Thyroid gland (tissue), 4 donors: Measurements from ENCODE around the gene RTN4IP1. TPM values are rescaled to one million over a fixed set of nuclear protein-coding genes. Genes with fewer than 3 reads are reported as not detected.

Source experiments
- DNase-seq, 2 donors: peaks; one replicate each; pipeline ENCODE4 v3.0.0-alpha.2; 2019
- H3K27ac ChIP-seq, 3 donors: fragments of 200-600 bp; sonication (generic); 1 replicate in 2 of 3; 2 replicates in 1 of 3; pipeline ENCODE4 v1.5.1; 2016 to 2019; ENCODE audit warnings: mild to moderate bottlenecking in 1 of 3, moderate library complexity in 1 of 3
- H3K27me3 ChIP-seq: fragments of 200-600 bp; sonication (generic); one replicate; pipeline ENCODE4 v1.5.1; 2019
- H3K36me3 ChIP-seq, 2 donors: fragments of 200-600 bp; sonication (generic); one replicate each; pipeline ENCODE4 v1.5.1; 2016 to 2019
- H3K4me1 ChIP-seq, 2 donors: fragments of 200-600 bp; sonication (generic); one replicate each; pipeline ENCODE4 v1.5.1; 2017 to 2019
- H3K4me3 ChIP-seq, 3 donors: fragments of 200-600 bp; sonication (generic); replicated peaks in 1 of 3; 1 replicate in 2 of 3; 2 replicates in 1 of 3; pipeline ENCODE4 v1.5.1; 2016; ENCODE audit warnings: mild to moderate bottlenecking in 1 of 3
- H3K9me3 ChIP-seq: fragments of 200-600 bp; sonication (generic); one replicate; pipeline ENCODE4 v1.5.1; 2017
- CTCF ChIP-seq, 6 experiments: fragments of 200-600 bp in 3 of 6; fragments of 450-650 bp in 3 of 6; sonication (generic) in 3 of 6; IDR thresholded peaks; one replicate each; pipeline ENCODE4 v1.5.1; 2016 to 2019; ENCODE audit warnings: antibody characterized with exemption in 6 of 6, mild to moderate bottlenecking in 2 of 6, inconsistent platforms in 1 of 6, moderate library complexity in 1 of 6
- POLR2A ChIP-seq, 2 donors: fragments of 450-650 bp; IDR thresholded peaks; one replicate each; pipeline ENCODE4 v1.6.1; 2017; ENCODE audit warnings: antibody characterized with exemption in 2 of 2, mild to moderate bottlenecking in 2 of 2, moderate library complexity in 1 of 2
- WGBS, 2 donors: methylation state at CpG; one replicate each; pipeline ENCODE4 v1.1.5; 2017; 5-methylcytosine and 5-hydroxymethylcytosine counted together
- intact Hi-C: fragments of 100-400 bp; cut with DNase I; formaldehyde crosslinking; loops from one replicate; pipeline ENCODE4 v1.15.1; 2023
- total RNA-seq, 4 donors: library from RNA; depleted of rRNA; stranded (reverse); fragments of >200 nt; gene quantifications; one replicate each; pipeline ENCODE4 v1.2.3, GENCODE V29; 2016

Gene RTN4IP1
- total RNA-seq, 4 donors from 2014 or later = 3.6 to 10.9 (median 8.6) TPM

- H3K36me3 ChIP-seq = no peaks in the 10 kb centered on the region
- intact Hi-C loops = no loop called here
Observed at GRCh38 chr6:106547601-106548453, 81.5 kb downstream of the RTN4IP1 start.

GRCh38 chr6:106546691-106547414, 82.4 kb downstream of the RTN4IP1 start:
- Histone ChIP-seq H3K27ac (no peak overlapping the region), H3K36me3 (no peaks in the 10 kb centered on the region), H3K9me3 (no peaks in the 10 kb centered on the region), H3K27me3 (no peaks in the 10 kb centered on the region), H3K4me3 (no peak overlapping the region), H3K4me1 (no peaks in the 10 kb centered on the region)
- 40 to 47% methylated on average over 5 of the region's 5 CpGs for WGBS, 2 donors
- intact Hi-C loops = no loop called here
- DNase-seq = no peak
- no peak for TF ChIP-seq CTCF (IDR thresholded peaks at IDR 0.05)
- no peak for TF ChIP-seq POLR2A (IDR thresholded peaks at IDR 0.05)

More at GRCh38 chr6:106547601-106548453, 81.5 kb downstream of the RTN4IP1 start:
- H3K27ac ChIP-seq = no peak overlapping the region
- no peaks in the 10 kb centered on the region for H3K27me3 ChIP-seq
- 66 to 70% methylated on average over 6 of the region's 6 CpGs for WGBS, 2 donors
- no peak overlapping the region for H3K4me3 ChIP-seq
- H3K9me3 ChIP-seq = no peaks in the 10 kb centered on the region
- DNase-seq = no peak
- no peak for TF ChIP-seq CTCF (IDR thresholded peaks at IDR 0.05)
- TF ChIP-seq POLR2A (IDR thresholded peaks at IDR 0.05) = no peak
- H3K4me1 ChIP-seq = no peaks in the 10 kb centered on the region

DNA sequence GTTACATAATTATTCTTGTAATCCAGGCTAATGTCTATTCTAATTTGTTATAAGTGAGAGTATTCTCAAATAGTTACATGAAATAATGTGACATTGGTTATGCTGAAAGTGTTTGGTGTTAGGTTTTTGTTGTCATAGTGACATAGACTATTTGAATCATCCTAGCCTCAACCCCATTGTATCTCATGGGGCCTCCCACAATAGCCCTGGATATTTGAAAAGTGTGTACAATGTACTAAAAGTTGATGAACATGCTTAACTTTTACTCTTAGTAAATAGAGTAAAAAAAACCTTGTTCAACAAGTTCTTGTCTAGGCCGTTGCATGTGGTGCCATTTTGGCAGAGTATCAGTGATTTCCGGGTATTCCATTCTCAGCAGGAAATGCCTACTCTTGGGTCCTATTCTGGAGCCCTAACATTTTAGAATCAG, 83.0 kb downstream of the RTN4IP1 start:
- WGBS, 2 donors = 38 to 58% methylated on average over 2 of the region's 2 CpGs
- Histone ChIP-seq H3K36me3 (no peaks in the 10 kb centered on the region), H3K9me3 (no peaks in the 10 kb centered on the region), H3K27ac (no peak overlapping the region), H3K4me3 (no peak overlapping the region), H3K4me1 (no peaks in the 10 kb centered on the region), H3K27me3 (no peaks in the 10 kb centered on the region)
- no peak for TF ChIP-seq CTCF (IDR thresholded peaks at IDR 0.05)
- no peak for TF ChIP-seq POLR2A (IDR thresholded peaks at IDR 0.05)
- DNase-seq = no peak
- intact Hi-C loops = no loop called here

- 91 to 97% methylated on average over 6 of the region's 6 CpGs for WGBS, 2 donors
- Histone ChIP-seq H3K4me3 (no peak overlapping the region), H3K27me3 (no peaks in the 10 kb centered on the region), H3K36me3 (no peaks in the 10 kb centered on the region), H3K9me3 (no peaks in the 10 kb centered on the region), H3K4me1 (no peaks in the 10 kb centered on the region), H3K27ac (no peak overlapping the region)
- DNase-seq = no peak
- TF ChIP-seq POLR2A (IDR thresholded peaks at IDR 0.05) = no peak
- no peak for TF ChIP-seq CTCF (IDR thresholded peaks at IDR 0.05)
- intact Hi-C loops = no loop called here
Observed at GRCh38 chr6:106540907-106541306, 88.4 kb downstream of the RTN4IP1 start.

GRCh38 chr6:106540432-106540831, 88.9 kb downstream of the RTN4IP1 start:
- H3K27ac ChIP-seq = no peak overlapping the region
- intact Hi-C loops = no loop called here
- no peak for DNase-seq
- no peaks in the 10 kb centered on the region for H3K9me3 ChIP-seq
- no peak overlapping the region for H3K4me3 ChIP-seq
- TF ChIP-seq POLR2A (IDR thresholded peaks at IDR 0.05) (no peak), CTCF (IDR thresholded peaks at IDR 0.05) (no peak)
- no peaks in the 10 kb centered on the region for H3K36me3 ChIP-seq
- no peaks in the 10 kb centered on the region for H3K27me3 ChIP-seq
- H3K4me1 ChIP-seq = no peaks in the 10 kb centered on the region
